GM23338 (cell line): Measurements from ENCODE around the gene DAPK1. TPM values are rescaled to one million over a fixed set of nuclear protein-coding genes. Genes with fewer than 3 reads are reported as not detected.

Experiments used
- ATAC-seq: fragments of 200-7000 bp; cut with Tn5 transposase; 3 replicates; pipeline ENCODE4 v1.9.1; 2020
- DNase-seq: peaks from one replicate; pipeline ENCODE4 v3.0.0-alpha.2; 2015; ENCODE audit warnings: low spot score
- H2AFZ ChIP-seq: fragments of 200-600 bp; sonication (generic); 2 replicates; pipeline ENCODE4 v1.8.0; 2016; ENCODE audit warnings: antibody characterized with exemption, mild to moderate bottlenecking, moderate library complexity
- H3F3A ChIP-seq: fragments of 200-600 bp; sonication (generic); replicated peaks from 2 replicates; pipeline ENCODE4 v1.8.0; 2017; ENCODE audit warnings: antibody characterized with exemption, mixed run types, low read depth
- H3K27ac ChIP-seq: fragments of 200-600 bp; sonication (generic); 2 replicates; pipeline ENCODE4 v1.6.1; 2016; ENCODE audit warnings: low read depth
- H3K27me3 ChIP-seq: fragments of 200-600 bp; sonication (generic); 2 replicates; pipeline ENCODE4 v1.8.0; 2016; ENCODE audit warnings: mild to moderate bottlenecking, mixed run types, moderate library complexity; ENCODE audit not compliant: insufficient read depth
- H3K36me3 ChIP-seq: fragments of 200-600 bp; sonication (generic); 2 replicates; pipeline ENCODE4 v1.8.0; 2016; ENCODE audit warnings: mild to moderate bottlenecking; ENCODE audit not compliant: insufficient read depth
- H3K4me1 ChIP-seq: fragments of 200-600 bp; sonication (generic); 2 replicates; pipeline ENCODE4 v1.8.0; 2016; ENCODE audit warnings: mild to moderate bottlenecking, moderate library complexity; ENCODE audit not compliant: insufficient read depth
- H3K4me2 ChIP-seq: fragments of 200-600 bp; sonication (generic); 2 replicates; pipeline ENCODE4 v1.7.1; 2017; ENCODE audit warnings: mixed run types
- H3K4me3 ChIP-seq: fragments of 200-600 bp; sonication (generic); 2 replicates; pipeline ENCODE4 v1.6.1; 2016; ENCODE audit warnings: mixed run types
- H3K79me2 ChIP-seq: fragments of 200-600 bp; sonication (generic); replicated peaks from 2 replicates; pipeline ENCODE4 v1.8.0; 2017; ENCODE audit warnings: mild to moderate bottlenecking; ENCODE audit not compliant: insufficient read depth
- H3K9me2 ChIP-seq: fragments of 200-600 bp; sonication (generic); 2 replicates; pipeline ENCODE4 v1.8.0; 2017; ENCODE audit not compliant: insufficient read depth
- H4K20me1 ChIP-seq: fragments of 200-600 bp; sonication (generic); replicated peaks from 2 replicates; pipeline ENCODE4 v1.8.0; 2017; ENCODE audit warnings: mild to moderate bottlenecking; ENCODE audit not compliant: insufficient read depth
- H3K27ac Mint-ChIP-seq: 2 replicates; pipeline ENCODE4 v1.8.0; 2020; ENCODE audit warnings: inconsistent platforms, mild to moderate bottlenecking, moderate library complexity, mixed read lengths
- H3K27me3 Mint-ChIP-seq: 3 replicates; pipeline ENCODE4 v1.8.0; 2022; ENCODE audit warnings: low read depth, mild to moderate bottlenecking, moderate library complexity, mixed read lengths, inconsistent platforms; ENCODE audit not compliant: insufficient read depth, poor library complexity
- H3K36me3 Mint-ChIP-seq: 3 replicates; pipeline ENCODE4 v1.8.0; 2021; ENCODE audit warnings: low read depth, mild to moderate bottlenecking, inconsistent platforms, moderate library complexity, mixed read lengths
- H3K4me1 Mint-ChIP-seq: 3 replicates; pipeline ENCODE4 v1.8.0; 2020; ENCODE audit warnings: mild to moderate bottlenecking, inconsistent platforms, mixed read lengths
- H3K4me3 Mint-ChIP-seq: 3 replicates; pipeline ENCODE4 v1.8.0; 2021; ENCODE audit warnings: moderate library complexity, mild to moderate bottlenecking, inconsistent platforms, mixed read lengths
- H3K9me3 Mint-ChIP-seq: 3 replicates; pipeline ENCODE4 v1.8.0; 2020; ENCODE audit warnings: moderate library complexity, mild to moderate bottlenecking, inconsistent platforms, mixed read lengths
- CREB1 ChIP-seq: fragments of 250-450 bp; sonication (Bioruptor Pico); IDR thresholded peaks from 2 replicates; pipeline ENCODE4 v1.5.0; 2020; ENCODE audit warnings: low read depth, mild to moderate bottlenecking, moderate library complexity
- CTCF ChIP-seq, 2 experiments: fragments of 200-600 bp in 1 of 2; sonication (generic) in 1 of 2; conservative IDR thresholded peaks; 2 replicates each; pipeline versions ENCODE4 v1.5.1 to v1.6.1; 2016 to 2017; ENCODE audit warnings: antibody characterized with exemption in 2 of 2, low read depth in 2 of 2, mild to moderate bottlenecking in 2 of 2, moderate library complexity in 1 of 2
- EZH2 ChIP-seq: fragments of 200-600 bp; sonication (generic); IDR thresholded peaks from one replicate; pipeline ENCODE4 v1.8.0; 2017; ENCODE audit warnings: antibody characterized with exemption, mild to moderate bottlenecking, low read depth; ENCODE audit not compliant: unreplicated experiment
- EZH2phosphoT487 ChIP-seq: fragments of 200-600 bp; sonication (generic); IDR thresholded peaks from one replicate; pipeline ENCODE4 v1.8.1; 2018; ENCODE audit warnings: antibody characterized with exemption; ENCODE audit not compliant: unreplicated experiment
- JUNB ChIP-seq: IDR thresholded peaks from one replicate; pipeline ENCODE4 v1.6.1; 2016; ENCODE audit warnings: antibody characterized with exemption; ENCODE audit not compliant: unreplicated experiment
- NANOG ChIP-seq: IDR thresholded peaks from 2 replicates; pipeline ENCODE4 v1.6.1; 2016; ENCODE audit warnings: antibody characterized with exemption, borderline replicate concordance
- POLR2AphosphoS5 ChIP-seq: IDR thresholded peaks from 2 replicates; pipeline ENCODE4 v1.6.1; 2016; ENCODE audit warnings: antibody characterized with exemption, low read depth
- REST ChIP-seq: IDR thresholded peaks from one replicate; pipeline ENCODE4 v1.6.1; 2018; ENCODE audit warnings: antibody characterized with exemption; ENCODE audit not compliant: unreplicated experiment
- STAT1 ChIP-seq: IDR thresholded peaks from one replicate; pipeline ENCODE4 v1.6.1; 2016; ENCODE audit warnings: antibody characterized with exemption; ENCODE audit not compliant: unreplicated experiment
- ZNF114 ChIP-seq: fragments of 250-450 bp; sonication (Bioruptor Pico); IDR thresholded peaks from 2 replicates; pipeline ENCODE4 v1.5.0; 2020; ENCODE audit warnings: mild to moderate bottlenecking, moderate library complexity
- ZNF331 ChIP-seq: fragments of 250-450 bp; sonication (Bioruptor Pico); IDR thresholded peaks from 2 replicates; pipeline ENCODE4 v1.5.0; 2020; ENCODE audit warnings: low read depth, mild to moderate bottlenecking, moderate library complexity
- polyA plus RNA-seq: library from polyadenylated mRNA; unstranded; fragments of >200 nt; fragmentation: Nextera tagmentation; extraction: Ambion mirVana; gene quantifications from 2 replicates; pipeline ENCODE4 v1.2.1, GENCODE V29; 2016
- total RNA-seq: library from RNA; depleted of rRNA; stranded (reverse); fragments of >200 nt; shearing (Covaris generic); gene quantifications from 2 replicates; pipeline ENCODE4 v1.2.3, GENCODE V29; 2014
- TF ChIP-seq, protein P1 (sequence below): fragments of 250-450 bp; sonication (Bioruptor Pico); IDR thresholded peaks from 2 replicates; pipeline ENCODE4 v1.5.0; 2020; ENCODE audit warnings: mild to moderate bottlenecking, moderate library complexity
- TF ChIP-seq, protein P2 (sequence below): IDR thresholded peaks from 2 replicates; pipeline ENCODE4 v1.6.1; 2016; ENCODE audit warnings: antibody characterized with exemption

The DAPK1 gene
- total and polyA plus RNA-seq, 2 experiments from 2014 or later: 37.0 to 134 TPM

- Histone ChIP-seq H3K27ac (no peak overlapping the region; the same call in 1 of the 2 replicates), H4K20me1 (peaks cover 51% of the 10 kb centered on the region), H3K4me3 (no peak overlapping the region), H3F3A (no peaks in the 10 kb centered on the region), H3K36me3 (no peaks in the 10 kb centered on the region), H3K27me3 (no peaks in the 10 kb centered on the region), H3K4me1 (peaks cover 68% of the 10 kb centered on the region), H2AFZ (no peak overlapping the region), H3K79me2 (peaks cover 96% of the 10 kb centered on the region), H3K4me2 (peak overlapping the region; percentile 58; the same call in 1 of the 2 replicates), H3K9me2 (no peaks in the 10 kb centered on the region; the same call in 1 of the 2 replicates)
- TF ChIP-seq ZNF114 (CRISPR knock-in tag): no peak
- TF ChIP-seq, protein P1, sequence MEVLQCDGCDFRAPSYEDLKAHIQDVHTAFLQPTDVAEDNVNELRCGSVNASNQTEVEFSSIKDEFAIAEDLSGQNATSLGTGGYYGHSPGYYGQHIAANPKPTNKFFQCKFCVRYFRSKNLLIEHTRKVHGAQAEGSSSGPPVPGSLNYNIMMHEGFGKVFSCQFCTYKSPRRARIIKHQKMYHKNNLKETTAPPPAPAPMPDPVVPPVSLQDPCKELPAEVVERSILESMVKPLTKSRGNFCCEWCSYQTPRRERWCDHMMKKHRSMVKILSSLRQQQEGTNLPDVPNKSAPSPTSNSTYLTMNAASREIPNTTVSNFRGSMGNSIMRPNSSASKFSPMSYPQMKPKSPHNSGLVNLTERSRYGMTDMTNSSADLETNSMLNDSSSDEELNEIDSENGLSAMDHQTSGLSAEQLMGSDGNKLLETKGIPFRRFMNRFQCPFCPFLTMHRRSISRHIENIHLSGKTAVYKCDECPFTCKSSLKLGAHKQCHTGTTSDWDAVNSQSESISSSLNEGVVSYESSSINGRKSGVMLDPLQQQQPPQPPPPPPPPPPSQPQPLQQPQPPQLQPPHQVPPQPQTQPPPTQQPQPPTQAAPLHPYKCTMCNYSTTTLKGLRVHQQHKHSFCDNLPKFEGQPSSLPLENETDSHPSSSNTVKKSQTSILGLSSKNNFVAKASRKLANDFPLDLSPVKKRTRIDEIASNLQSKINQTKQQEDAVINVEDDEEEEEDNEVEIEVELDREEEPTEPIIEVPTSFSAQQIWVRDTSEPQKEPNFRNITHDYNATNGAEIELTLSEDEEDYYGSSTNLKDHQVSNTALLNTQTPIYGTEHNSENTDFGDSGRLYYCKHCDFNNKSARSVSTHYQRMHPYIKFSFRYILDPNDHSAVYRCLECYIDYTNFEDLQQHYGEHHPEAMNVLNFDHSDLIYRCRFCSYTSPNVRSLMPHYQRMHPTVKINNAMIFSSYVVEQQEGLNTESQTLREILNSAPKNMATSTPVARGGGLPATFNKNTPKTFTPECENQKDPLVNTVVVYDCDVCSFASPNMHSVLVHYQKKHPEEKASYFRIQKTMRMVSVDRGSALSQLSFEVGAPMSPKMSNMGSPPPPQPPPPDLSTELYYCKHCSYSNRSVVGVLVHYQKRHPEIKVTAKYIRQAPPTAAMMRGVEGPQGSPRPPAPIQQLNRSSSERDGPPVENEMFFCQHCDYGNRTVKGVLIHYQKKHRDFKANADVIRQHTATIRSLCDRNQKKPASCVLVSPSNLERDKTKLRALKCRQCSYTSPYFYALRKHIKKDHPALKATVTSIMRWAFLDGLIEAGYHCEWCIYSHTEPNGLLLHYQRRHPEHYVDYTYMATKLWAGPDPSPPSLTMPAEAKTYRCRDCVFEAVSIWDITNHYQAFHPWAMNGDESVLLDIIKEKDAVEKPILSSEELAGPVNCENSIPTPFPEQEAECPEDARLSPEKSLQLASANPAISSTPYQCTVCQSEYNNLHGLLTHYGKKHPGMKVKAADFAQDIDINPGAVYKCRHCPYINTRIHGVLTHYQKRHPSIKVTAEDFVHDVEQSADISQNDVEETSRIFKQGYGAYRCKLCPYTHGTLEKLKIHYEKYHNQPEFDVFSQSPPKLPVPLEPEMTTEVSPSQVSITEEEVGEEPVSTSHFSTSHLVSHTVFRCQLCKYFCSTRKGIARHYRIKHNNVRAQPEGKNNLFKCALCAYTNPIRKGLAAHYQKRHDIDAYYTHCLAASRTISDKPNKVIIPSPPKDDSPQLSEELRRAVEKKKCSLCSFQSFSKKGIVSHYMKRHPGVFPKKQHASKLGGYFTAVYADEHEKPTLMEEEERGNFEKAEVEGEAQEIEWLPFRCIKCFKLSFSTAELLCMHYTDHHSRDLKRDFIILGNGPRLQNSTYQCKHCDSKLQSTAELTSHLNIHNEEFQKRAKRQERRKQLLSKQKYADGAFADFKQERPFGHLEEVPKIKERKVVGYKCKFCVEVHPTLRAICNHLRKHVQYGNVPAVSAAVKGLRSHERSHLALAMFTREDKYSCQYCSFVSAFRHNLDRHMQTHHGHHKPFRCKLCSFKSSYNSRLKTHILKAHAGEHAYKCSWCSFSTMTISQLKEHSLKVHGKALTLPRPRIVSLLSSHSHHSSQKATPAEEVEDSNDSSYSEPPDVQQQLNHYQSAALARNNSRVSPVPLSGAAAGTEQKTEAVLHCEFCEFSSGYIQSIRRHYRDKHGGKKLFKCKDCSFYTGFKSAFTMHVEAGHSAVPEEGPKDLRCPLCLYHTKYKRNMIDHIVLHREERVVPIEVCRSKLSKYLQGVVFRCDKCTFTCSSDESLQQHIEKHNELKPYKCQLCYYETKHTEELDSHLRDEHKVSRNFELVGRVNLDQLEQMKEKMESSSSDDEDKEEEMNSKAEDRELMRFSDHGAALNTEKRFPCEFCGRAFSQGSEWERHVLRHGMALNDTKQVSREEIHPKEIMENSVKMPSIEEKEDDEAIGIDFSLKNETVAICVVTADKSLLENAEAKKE (CRISPR knock-in tag): no peak
- no peak for TF ChIP-seq EZH2phosphoT487
- no peak for TF ChIP-seq CREB1 (CRISPR knock-in tag)
- TF ChIP-seq, protein P2, sequence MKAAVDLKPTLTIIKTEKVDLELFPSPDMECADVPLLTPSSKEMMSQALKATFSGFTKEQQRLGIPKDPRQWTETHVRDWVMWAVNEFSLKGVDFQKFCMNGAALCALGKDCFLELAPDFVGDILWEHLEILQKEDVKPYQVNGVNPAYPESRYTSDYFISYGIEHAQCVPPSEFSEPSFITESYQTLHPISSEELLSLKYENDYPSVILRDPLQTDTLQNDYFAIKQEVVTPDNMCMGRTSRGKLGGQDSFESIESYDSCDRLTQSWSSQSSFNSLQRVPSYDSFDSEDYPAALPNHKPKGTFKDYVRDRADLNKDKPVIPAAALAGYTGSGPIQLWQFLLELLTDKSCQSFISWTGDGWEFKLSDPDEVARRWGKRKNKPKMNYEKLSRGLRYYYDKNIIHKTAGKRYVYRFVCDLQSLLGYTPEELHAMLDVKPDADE: no peak
- TF ChIP-seq REST: no peak
- no peak for TF ChIP-seq EZH2
- TF ChIP-seq STAT1: no peak
- no peak for TF ChIP-seq CTCF (conservative IDR thresholded peaks at IDR 0.05; ENCODE audit: low read depth in 2 of 2)
- TF ChIP-seq POLR2AphosphoS5: no peak
- no peak for TF ChIP-seq ZNF331
- no peak for TF ChIP-seq JUNB
- no peak for TF ChIP-seq NANOG
- no peak overlapping the region; the same call in 1 of the 2 replicates for H3K27ac Mint-ChIP-seq
- H3K4me3 Mint-ChIP-seq: no peak overlapping the region
- H3K27me3 Mint-ChIP-seq: peaks cover 1% of the 10 kb centered on the region
- ATAC-seq: no peak
- peaks cover 24% of the 10 kb centered on the region for H3K36me3 Mint-ChIP-seq
- H3K4me1 Mint-ChIP-seq: peaks cover 74% of the 10 kb centered on the region
- H3K9me3 Mint-ChIP-seq: no peaks in the 10 kb centered on the region
- DNase-seq: no peak
Measured at GRCh38 chr9:87569518-87569917, 71.9 kb downstream of the DAPK1 start.
